PFSK-1 (cell line): ENCODE measurements around the gene ZFYVE27.

ENCODE experiments used
- POLR2AphosphoS5 ChIP-seq: IDR thresholded peaks from 2 replicates; pipeline ENCODE4 v1.6.1; 2012; ENCODE audit warnings: low read depth, mild to moderate bottlenecking, control low read depth, low read length, moderate library complexity
- SIN3A ChIP-seq: IDR thresholded peaks from 2 replicates; pipeline ENCODE4 v1.6.1; 2012; ENCODE audit warnings: mild to moderate bottlenecking, low read length, moderate library complexity, borderline replicate concordance; ENCODE audit not compliant: insufficient read depth
- TAF1 ChIP-seq: IDR thresholded peaks from 2 replicates; pipeline ENCODE4 v1.6.1; 2012; ENCODE audit warnings: low read length, control low read depth, borderline replicate concordance; ENCODE audit not compliant: insufficient read depth
- TF ChIP-seq, protein P1 (sequence below), 2 experiments: IDR thresholded peaks; 2 replicates each; pipeline versions ENCODE4 v1.6.1 to v1.8.0; 2011 to 2012; ENCODE audit warnings: low read depth in 2 of 2, low read length in 2 of 2, control low read depth in 1 of 2, inconsistent platforms in 1 of 2, mild to moderate bottlenecking in 1 of 2, moderate library complexity in 1 of 2; ENCODE audit not compliant: insufficient read depth in 1 of 2

GRCh38 chr10:97764519-97764931 lies 27.6 kb downstream of the ZFYVE27 start:
- TF ChIP-seq POLR2AphosphoS5 (no peak), SIN3A (no peak), TAF1 (no peak)
- TF ChIP-seq, protein P1, sequence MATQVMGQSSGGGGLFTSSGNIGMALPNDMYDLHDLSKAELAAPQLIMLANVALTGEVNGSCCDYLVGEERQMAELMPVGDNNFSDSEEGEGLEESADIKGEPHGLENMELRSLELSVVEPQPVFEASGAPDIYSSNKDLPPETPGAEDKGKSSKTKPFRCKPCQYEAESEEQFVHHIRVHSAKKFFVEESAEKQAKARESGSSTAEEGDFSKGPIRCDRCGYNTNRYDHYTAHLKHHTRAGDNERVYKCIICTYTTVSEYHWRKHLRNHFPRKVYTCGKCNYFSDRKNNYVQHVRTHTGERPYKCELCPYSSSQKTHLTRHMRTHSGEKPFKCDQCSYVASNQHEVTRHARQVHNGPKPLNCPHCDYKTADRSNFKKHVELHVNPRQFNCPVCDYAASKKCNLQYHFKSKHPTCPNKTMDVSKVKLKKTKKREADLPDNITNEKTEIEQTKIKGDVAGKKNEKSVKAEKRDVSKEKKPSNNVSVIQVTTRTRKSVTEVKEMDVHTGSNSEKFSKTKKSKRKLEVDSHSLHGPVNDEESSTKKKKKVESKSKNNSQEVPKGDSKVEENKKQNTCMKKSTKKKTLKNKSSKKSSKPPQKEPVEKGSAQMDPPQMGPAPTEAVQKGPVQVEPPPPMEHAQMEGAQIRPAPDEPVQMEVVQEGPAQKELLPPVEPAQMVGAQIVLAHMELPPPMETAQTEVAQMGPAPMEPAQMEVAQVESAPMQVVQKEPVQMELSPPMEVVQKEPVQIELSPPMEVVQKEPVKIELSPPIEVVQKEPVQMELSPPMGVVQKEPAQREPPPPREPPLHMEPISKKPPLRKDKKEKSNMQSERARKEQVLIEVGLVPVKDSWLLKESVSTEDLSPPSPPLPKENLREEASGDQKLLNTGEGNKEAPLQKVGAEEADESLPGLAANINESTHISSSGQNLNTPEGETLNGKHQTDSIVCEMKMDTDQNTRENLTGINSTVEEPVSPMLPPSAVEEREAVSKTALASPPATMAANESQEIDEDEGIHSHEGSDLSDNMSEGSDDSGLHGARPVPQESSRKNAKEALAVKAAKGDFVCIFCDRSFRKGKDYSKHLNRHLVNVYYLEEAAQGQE (IDR thresholded peaks at IDR 0.05; ENCODE audit: insufficient read depth in 1 of 2, low read depth in 2 of 2, low read length in 2 of 2), result no peak
